ENCODE results near the gene PCDH15. TPM values are rescaled to one million over a fixed set of nuclear protein-coding genes. Genes with fewer than 3 reads are reported as not detected.

PCDH15 gene
- total RNA-seq, 1 experiment from 2014 or later, result not detected

GRCh38 chr10:54194806-54195205, 606.2 kb downstream of the PCDH15 start:
- ChIA-PET CTCF (no interaction called here), POLR2A (ENCODE audit: low non-redundant PET) (no interaction called here)
- no peaks in the 10 kb centered on the region for H3K27me3 ChIP-seq (replicated peaks; ENCODE audit: insufficient read depth, low read depth, low read length, poor library complexity)
- H3K36me3 ChIP-seq (ENCODE audit: insufficient read depth, low read length, poor library complexity, severe bottlenecking), result no peaks in the 10 kb centered on the region
- no peaks in the 10 kb centered on the region for H3K4me1 ChIP-seq (ENCODE audit: insufficient read depth, low read length, poor library complexity, severe bottlenecking)
- intact Hi-C loops (cut with micrococcal nuclease; ENCODE audit: unreplicated experiment), result no loop called here
- H3K4me3 ChIP-seq (ENCODE audit: low read depth, low read length, poor library complexity, severe bottlenecking), result no peak overlapping the region
- TF ChIP-seq CTCF (conservative IDR thresholded peaks at IDR 0.05; ENCODE audit: low read depth, low read length), result no peak
- TF ChIP-seq EZH2 (IDR thresholded peaks at IDR 0.05; ENCODE audit: borderline replicate concordance, low read depth, low read length, poor library complexity, severe bottlenecking), result no peak
- H3K27ac ChIP-seq (ENCODE audit: low read depth, low read length, poor library complexity, severe bottlenecking), result no peak overlapping the region
- BruUV-seq (replicated peaks), result no TSS peak
- no peak for DNase-seq (ENCODE audit: low spot score)
- H3K9me3 ChIP-seq (ENCODE audit: low read depth, low read length, poor library complexity, severe bottlenecking), result peaks cover 17% of the 10 kb centered on the region

- Histone ChIP-seq H3K27me3 (replicated peaks; ENCODE audit: insufficient read depth, low read depth, low read length, poor library complexity) (no peaks in the 10 kb centered on the region), H3K4me3 (ENCODE audit: low read depth, low read length, poor library complexity, severe bottlenecking) (no peak overlapping the region), H3K4me1 (ENCODE audit: insufficient read depth, low read length, poor library complexity, severe bottlenecking) (no peaks in the 10 kb centered on the region), H3K36me3 (ENCODE audit: insufficient read depth, low read length, poor library complexity, severe bottlenecking) (no peaks in the 10 kb centered on the region), H3K9me3 (ENCODE audit: low read depth, low read length, poor library complexity, severe bottlenecking) (peaks cover 30% of the 10 kb centered on the region), H3K27ac (ENCODE audit: low read depth, low read length, poor library complexity, severe bottlenecking) (no peak overlapping the region)
- DNase-seq (ENCODE audit: low spot score), result no peak
- TF ChIP-seq EZH2 (IDR thresholded peaks at IDR 0.05; ENCODE audit: borderline replicate concordance, low read depth, low read length, poor library complexity, severe bottlenecking) (no peak), CTCF (conservative IDR thresholded peaks at IDR 0.05; ENCODE audit: low read depth, low read length) (no peak)
- POLR2A ChIA-PET (ENCODE audit: low non-redundant PET), result no interaction called here
- intact Hi-C loops (cut with micrococcal nuclease; ENCODE audit: unreplicated experiment), result no loop called here
- BruUV-seq (replicated peaks), result no TSS peak
- CTCF ChIA-PET, result no interaction called here
Measured at GRCh38 chr10:54159924-54160323, 641.1 kb downstream of the PCDH15 start.

- no peaks in the 10 kb centered on the region for H3K27me3 ChIP-seq (replicated peaks; ENCODE audit: insufficient read depth, low read depth, low read length, poor library complexity)
- no peaks in the 10 kb centered on the region for H3K4me1 ChIP-seq (ENCODE audit: insufficient read depth, low read length, poor library complexity, severe bottlenecking)
- intact Hi-C loops (cut with micrococcal nuclease; ENCODE audit: unreplicated experiment), result no loop called here
- H3K9me3 ChIP-seq (ENCODE audit: low read depth, low read length, poor library complexity, severe bottlenecking), result peaks cover 34% of the 10 kb centered on the region
- no peak for DNase-seq (ENCODE audit: low spot score)
- CTCF ChIA-PET, result no interaction called here
- POLR2A ChIA-PET (ENCODE audit: low non-redundant PET), result no interaction called here
- H3K27ac ChIP-seq (ENCODE audit: low read depth, low read length, poor library complexity, severe bottlenecking), result no peak overlapping the region
- H3K36me3 ChIP-seq (ENCODE audit: insufficient read depth, low read length, poor library complexity, severe bottlenecking), result no peaks in the 10 kb centered on the region
- TF ChIP-seq CTCF (conservative IDR thresholded peaks at IDR 0.05; ENCODE audit: low read depth, low read length), result no peak
- TF ChIP-seq EZH2 (IDR thresholded peaks at IDR 0.05; ENCODE audit: borderline replicate concordance, low read depth, low read length, poor library complexity, severe bottlenecking), result no peak
- H3K4me3 ChIP-seq (ENCODE audit: low read depth, low read length, poor library complexity, severe bottlenecking), result no peak overlapping the region
- BruUV-seq (replicated peaks), result no TSS peak
Measured at GRCh38 chr10:54148508-54148907, 652.5 kb downstream of the PCDH15 start.

Measured in A673 (cell line).